ENCODE measurements around the gene EAF1. TPM values are rescaled to one million over a fixed set of nuclear protein-coding genes. Genes with fewer than 3 reads are reported as not detected.

The EAF1 gene
- total and polyA plus RNA-seq, 2 of the 8 experiments (the other 6 are each of a cell fraction or from before 2014, with no cell fraction given): 13.9 to 26.8 TPM

- Histone ChIP-seq H3K79me1 (ENCODE audit: low read depth, low read length) (no peaks in the 10 kb centered on the region), H4K8ac (ENCODE audit: extremely low read depth, insufficient read depth, low read length) (no peak overlapping the region), H3K4me2 (ENCODE audit: insufficient read depth in 1 of 2, low read depth in 2 of 2, low read length in 2 of 2) (no peak overlapping the region), H2BK5ac (ENCODE audit: low read depth, low read length) (no peak overlapping the region), H3K9me3 (ENCODE audit: insufficient read depth in 2 of 2, low read depth in 1 of 2, low read length in 1 of 2) (no peaks in the 10 kb centered on the region), H2BK15ac (ENCODE audit: low read length) (no peak overlapping the region), H4K91ac (replicated peaks; ENCODE audit: insufficient read length, low read length) (no peak overlapping the region), H3K36me3 (ENCODE audit: control insufficient read depth in 2 of 4, insufficient read depth in 4 of 4, low read length in 3 of 4) (no peaks in the 10 kb centered on the region), H4K20me1 (replicated peaks in 1 of 2; ENCODE audit: control insufficient read depth in 1 of 2, insufficient read depth in 2 of 2, low read length in 2 of 2) (no peaks in the 10 kb centered on the region), H3K9ac (replicated peaks in 1 of 4; ENCODE audit: extremely low read depth in 1 of 4, low read depth in 3 of 4, low read length in 3 of 4) (no peak overlapping the region), H3K23me2 (ENCODE audit: low read depth, low read length) (no peaks in the 10 kb centered on the region), H3K27ac (ENCODE audit: low read depth, low read length) (no peak overlapping the region), H2BK120ac (replicated peaks; ENCODE audit: low read depth, low read length) (no peak overlapping the region), H3K18ac (ENCODE audit: extremely low read depth, low read length) (no peak overlapping the region), H2AFZ (ENCODE audit: low read length) (no peak overlapping the region), H3K4me1 (replicated peaks in 1 of 4; ENCODE audit: control insufficient read depth in 3 of 4, insufficient read depth in 4 of 4, low read length in 3 of 4) (no peaks in the 10 kb centered on the region), H2BK20ac (ENCODE audit: low read length) (no peak overlapping the region), H3K14ac (ENCODE audit: insufficient read length) (no peak overlapping the region), H2AK5ac (ENCODE audit: low read depth, low read length) (no peak overlapping the region), H4K5ac (ENCODE audit: insufficient read length, low read depth, low read length) (no peak overlapping the region), H3K4ac (replicated peaks; ENCODE audit: insufficient read length, low read depth, low read length) (no peak overlapping the region), H3K79me2 (ENCODE audit: control insufficient read depth in 1 of 2, insufficient read depth in 2 of 2, low read length in 2 of 2) (no peaks in the 10 kb centered on the region), H3K23ac (ENCODE audit: insufficient read length) (no peak overlapping the region), H3K56ac (replicated peaks; ENCODE audit: insufficient read length, low read depth, low read length) (no peak overlapping the region), H2BK12ac (ENCODE audit: low read depth, low read length) (no peak overlapping the region), H3K27me3 (replicated peaks in 1 of 4; ENCODE audit: control insufficient read depth in 3 of 4, extremely low read depth in 1 of 4, insufficient read depth in 3 of 4, low read length in 3 of 4) (no peaks in the 10 kb centered on the region), H3K4me3 (ENCODE audit: extremely low read depth in 1 of 4, insufficient read depth in 2 of 4, low read depth in 3 of 4, low read length in 4 of 4) (no peak overlapping the region)
- TF ChIP-seq KDM5A (IDR thresholded peaks at IDR 0.05; ENCODE audit: low read length) (no peak), BCL11A (IDR thresholded peaks at IDR 0.05; ENCODE audit: low read depth in 2 of 2, low read length in 2 of 2) (no peak), SIX5 (IDR thresholded peaks at IDR 0.05; ENCODE audit: low read depth, low read length) (no peak), HDAC2 (IDR thresholded peaks at IDR 0.05; ENCODE audit: borderline replicate concordance in 1 of 2, low read depth in 2 of 2, low read length in 2 of 2) (no peak), TAF1 (IDR thresholded peaks at IDR 0.05; ENCODE audit: low read depth, low read length) (no peak), BACH1 (IDR thresholded peaks at IDR 0.05; ENCODE audit: low read length) (no peak), SIN3A (conservative IDR thresholded peaks at IDR 0.05 in 1 of 2, IDR thresholded peaks at IDR 0.05 in 1 of 2; ENCODE audit: low read depth in 1 of 2, low read length in 2 of 2) (no peak), YY1 (IDR thresholded peaks at IDR 0.05; ENCODE audit: low read depth, low read length) (no peak), EZH2 (IDR thresholded peaks at IDR 0.05; ENCODE audit: low read depth, low read length, severe bottlenecking) (no peak), ATF3 (IDR thresholded peaks at IDR 0.05; ENCODE audit: insufficient read depth, low read depth, low read length) (no peak), RNF2 (IDR thresholded peaks at IDR 0.05; ENCODE audit: borderline replicate concordance, low read depth, low read length, missing control alignments, poor library complexity, severe bottlenecking) (no peak), CREB1 (IDR thresholded peaks at IDR 0.05) (no peak)
- no peak for DNase-seq (ENCODE audit: low read depth in 1 of 2, low spot score in 2 of 2)
- CTCF ChIA-PET (ENCODE audit: partially characterized antibody): interaction anchor here (0.7 to 1.4 kb wide), 7 partner anchors 11 to 86 kb away, joined by 3 to 5 read pairs (median 3); no protein-coding TSS in a partner anchor
- no peak for FAIRE-seq
- WGBS, 2 experiments (ENCODE audit: extremely low coverage in 1 of 2, insufficient coverage in 1 of 2, insufficient read length in 1 of 2, insufficient replicate concordance in 2 of 2, low coverage in 1 of 2, low lambda C conversion rate in 2 of 2, missing lambda C conversion rate in 1 of 2): 91% methylated on average over 6 of the region's 6 CpGs; no CpG with 5 or more reads in 1 of the 2 experiments
- POLR2A ChIA-PET (ENCODE audit: partially characterized antibody): interaction anchor here (1.2 kb wide), 1 partner anchor 19 kb away, joined by 3 read pairs; no protein-coding TSS in a partner anchor
Measured at GRCh38 chr3:15465876-15466585, 38.6 kb downstream of the EAF1 start.

Measured in H1 (cell line).